NT2/D1 (cell line): ENCODE measurements around the gene PRSS56.
A peak's percentile ranks its signal among the peaks of the same experiment; 100 is the strongest.

Experiments
- DNase-seq: peaks from one replicate; pipeline ENCODE4 v3.0.0-alpha.2; 2011; ENCODE audit warnings: low read depth, low spot score
- H3K27me3 ChIP-seq: 2 replicates; pipeline ENCODE4 v1.6.0; 2011; ENCODE audit warnings: mild to moderate bottlenecking; ENCODE audit not compliant: insufficient read length, insufficient read depth
- H3K36me3 ChIP-seq: 2 replicates; pipeline ENCODE4 v1.6.1; 2011; ENCODE audit warnings: mild to moderate bottlenecking, low read length, mixed read lengths; ENCODE audit not compliant: insufficient read depth, insufficient read length
- H3K4me1 ChIP-seq: 2 replicates; pipeline ENCODE4 v1.5.1; 2011; ENCODE audit not compliant: insufficient read depth, insufficient read length
- H3K4me3 ChIP-seq: 2 replicates; pipeline ENCODE4 v1.5.1; 2011; ENCODE audit warnings: low read depth; ENCODE audit not compliant: insufficient read length
- H3K9ac ChIP-seq: 2 replicates; pipeline ENCODE4 v1.6.0; 2011; ENCODE audit warnings: low read depth; ENCODE audit not compliant: insufficient read length
- H3K9me3 ChIP-seq: 2 replicates; pipeline ENCODE4 v1.5.1; 2011; ENCODE audit warnings: mild to moderate bottlenecking, low read length; ENCODE audit not compliant: insufficient read depth
- SUZ12 ChIP-seq: IDR thresholded peaks from 2 replicates; pipeline ENCODE4 v1.6.1; 2011; ENCODE audit not compliant: insufficient read length, insufficient read depth; ENCODE audit errors: extremely low read depth
- YY1 ChIP-seq: IDR thresholded peaks from 2 replicates; pipeline ENCODE4 v1.6.1; 2011; ENCODE audit not compliant: insufficient read length, insufficient read depth
- ZNF274 ChIP-seq: IDR thresholded peaks from 2 replicates; pipeline ENCODE4 v1.6.1; 2011; ENCODE audit warnings: mild to moderate bottlenecking, low read depth, low read length

PRSS56 gene

DNA sequence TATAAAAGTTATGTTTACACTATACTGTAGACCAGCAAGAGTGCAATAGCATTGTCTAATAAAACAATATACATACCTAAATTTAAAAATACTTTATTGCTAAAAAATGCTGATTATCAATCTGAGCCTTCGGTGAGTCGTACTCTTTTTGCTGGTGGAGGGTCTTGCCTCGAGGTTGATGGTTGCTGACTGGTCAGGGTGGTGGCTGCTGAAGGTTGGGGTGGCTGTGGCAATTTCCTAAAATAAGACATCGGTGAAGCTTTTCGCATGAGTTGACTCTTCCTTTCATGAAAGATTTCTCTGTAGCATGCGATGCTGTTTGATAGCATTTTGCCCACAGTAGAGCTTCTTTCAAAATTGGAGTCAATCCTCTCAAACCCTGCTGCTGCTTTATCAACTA lies 27.8 kb downstream of the PRSS56 start:
- Histone ChIP-seq H3K4me1 (peaks cover 2% of the 10 kb centered on the region), H3K4me3 (no peak overlapping the region), H3K36me3 (peaks cover 57% of the 10 kb centered on the region), H3K9ac (no peak overlapping the region), H3K27me3 (no peaks in the 10 kb centered on the region), H3K9me3 (peaks cover 7% of the 10 kb centered on the region; the same call in 1 of the 2 replicates)
- no peak for DNase-seq
- TF ChIP-seq SUZ12, result no peak
- TF ChIP-seq ZNF274, result no peak
- no peak for TF ChIP-seq YY1

DNA sequence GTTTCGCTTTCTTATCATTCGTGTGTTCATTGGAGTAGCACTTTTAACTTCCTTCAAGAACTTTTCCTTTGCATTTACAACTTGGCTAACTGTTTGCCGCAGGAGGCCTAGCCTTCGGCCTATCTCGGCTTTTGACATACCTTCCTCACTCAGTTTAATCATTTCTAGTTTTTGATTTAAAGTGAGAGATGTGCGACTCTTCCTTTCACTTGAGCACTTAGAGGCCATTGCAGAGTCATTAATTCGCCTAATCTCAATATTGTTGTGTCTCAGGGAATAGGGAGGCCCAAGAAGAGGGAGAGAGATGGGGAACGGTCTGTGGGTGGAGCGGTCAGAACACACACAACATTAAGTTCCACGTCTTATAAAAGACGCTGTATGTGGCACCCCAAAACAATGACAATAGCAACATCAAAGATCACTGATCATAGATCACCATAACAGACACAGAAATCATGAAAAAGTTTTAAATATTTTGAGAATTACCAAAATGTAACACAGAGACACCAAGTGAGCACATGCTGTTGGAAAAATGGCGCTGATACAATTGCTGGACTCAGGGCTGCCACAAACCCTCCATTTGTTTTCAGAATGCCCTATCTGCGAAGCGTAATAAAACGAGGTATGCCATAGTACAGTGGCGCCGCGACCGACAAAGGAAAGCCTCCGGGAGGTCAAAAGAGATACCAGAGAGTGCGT lies 29.6 kb downstream of the PRSS56 start:
- H3K4me3 ChIP-seq, result peak overlapping the region; percentile 96
- TF ChIP-seq ZNF274 (no peak), SUZ12 (no peak), YY1 (no peak)
- H3K36me3 ChIP-seq, result peaks cover 57% of the 10 kb centered on the region
- H3K4me1 ChIP-seq, result peaks cover 2% of the 10 kb centered on the region
- H3K27me3 ChIP-seq, result no peaks in the 10 kb centered on the region
- no peak for DNase-seq
- peak overlapping the region; percentile 97 for H3K9ac ChIP-seq
- H3K9me3 ChIP-seq, result peaks cover 7% of the 10 kb centered on the region; the same call in 1 of the 2 replicates

DNA sequence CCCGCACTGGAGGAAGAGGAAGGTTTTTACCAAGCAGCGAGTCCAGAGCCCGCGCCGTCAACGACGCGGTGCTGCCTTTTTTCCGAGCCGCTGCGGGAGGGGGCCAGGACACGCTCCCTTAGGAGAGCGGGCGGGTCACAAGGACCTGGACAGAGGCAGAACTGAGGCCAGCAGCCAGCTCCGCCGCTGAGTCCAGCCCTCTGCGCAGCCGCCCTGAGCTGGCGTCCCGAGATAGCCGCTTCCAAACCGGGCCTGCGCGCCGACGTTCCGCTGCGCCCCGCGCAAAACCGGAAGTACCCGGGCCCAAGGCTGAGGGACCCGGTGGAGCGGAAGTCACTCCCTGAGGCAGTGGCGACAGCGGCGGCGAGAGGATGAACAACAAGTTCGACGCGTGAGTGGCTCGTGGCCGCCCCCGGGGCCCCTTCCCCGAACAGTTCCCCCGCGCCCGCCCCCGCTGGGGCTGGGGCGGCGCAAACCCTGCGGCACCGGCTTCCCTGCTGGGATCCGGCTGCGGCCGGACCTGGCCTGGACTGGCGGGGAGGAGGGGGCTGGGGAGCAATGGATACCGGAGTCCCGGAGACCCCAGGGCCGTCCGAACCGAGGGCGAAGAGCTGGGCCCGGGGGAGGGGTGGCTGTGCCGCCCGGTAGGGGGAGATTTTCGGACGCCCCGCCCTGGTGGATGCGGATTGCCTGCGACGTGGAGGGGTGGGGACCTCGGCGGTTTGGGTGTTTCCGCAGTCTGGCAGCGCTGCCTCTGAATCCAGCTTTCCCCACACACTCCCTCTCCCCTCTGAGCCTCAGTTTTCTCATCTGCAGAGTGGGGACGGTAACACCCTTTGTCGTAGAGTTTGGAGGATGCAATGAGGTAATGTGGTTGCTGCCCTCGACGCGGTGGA lies 30.4 kb downstream of the PRSS56 start, which contains the start of the genes EIF4E2 and TIGD1:
EIF4E2 (plus strand) TSS at position 336 of the 896 bp plus-strand sequence; CDS start at position 372, 36 bp downstream.
TIGD1 (minus strand) TSS at position 204 of the 896 bp plus-strand sequence. CDS start 675 bp downstream, outside the sequence.
- peak; percentile 9 for TF ChIP-seq YY1
- TF ChIP-seq ZNF274, result no peak
- peaks cover 7% of the 10 kb centered on the region; the same call in 1 of the 2 replicates for H3K9me3 ChIP-seq
- peak within 1 kb of the TSS; percentile 96 for H3K4me3 ChIP-seq
- peak; percentile 93 for DNase-seq
- no peaks in the 10 kb centered on the region for H3K27me3 ChIP-seq
- H3K9ac ChIP-seq, result peak within 1 kb of the TSS; percentile 97
- peaks cover 2% of the 10 kb centered on the region for H3K4me1 ChIP-seq
- peaks cover 61% of the 10 kb centered on the region for H3K36me3 ChIP-seq

DNA sequence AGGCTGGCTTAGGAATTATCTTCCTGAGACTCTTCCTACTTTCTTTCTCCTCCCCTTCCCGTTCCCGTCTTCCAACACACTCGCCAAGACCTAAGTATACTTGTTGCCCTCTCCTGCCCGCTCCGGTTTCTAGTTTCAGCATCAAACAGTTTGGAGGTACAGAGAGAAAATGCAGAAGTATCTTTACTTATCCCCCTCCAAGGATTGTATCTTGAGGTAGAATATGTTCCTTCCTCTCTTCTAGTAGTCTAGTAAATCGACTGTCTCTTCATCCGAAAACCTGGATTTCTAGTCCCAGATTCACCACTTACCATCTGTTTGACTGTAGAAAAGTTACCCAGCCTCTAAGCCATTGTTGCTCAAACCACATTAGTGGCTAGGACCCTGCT lies 31.1 kb downstream of the PRSS56 start:
- no peak for DNase-seq

DNA sequence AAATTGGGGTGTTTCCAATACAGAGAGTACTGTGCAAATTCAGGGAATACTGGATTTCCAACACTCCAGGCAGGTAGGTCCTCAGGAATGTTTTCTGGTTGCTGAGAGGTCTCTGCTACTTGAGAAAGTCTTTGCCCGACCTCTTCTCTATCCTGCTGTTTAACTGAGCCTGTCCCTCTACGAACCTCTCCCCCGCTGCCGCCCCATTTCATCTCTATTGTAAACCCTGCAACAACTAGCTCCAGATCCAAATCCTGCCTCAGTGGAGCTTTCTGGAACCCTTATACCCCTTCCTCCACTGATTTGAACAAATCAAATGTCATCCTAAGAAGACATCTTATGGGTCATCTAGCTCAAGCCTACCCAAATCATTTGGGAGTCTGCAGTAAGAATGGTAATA lies 31.6 kb downstream of the PRSS56 start:
- Histone ChIP-seq H3K27me3 (no peaks in the 10 kb centered on the region), H3K9ac (peak overlapping the region; percentile 97), H3K36me3 (peaks cover 61% of the 10 kb centered on the region), H3K4me3 (peak overlapping the region; percentile 96), H3K9me3 (peaks cover 7% of the 10 kb centered on the region; the same call in 1 of the 2 replicates), H3K4me1 (peaks cover 2% of the 10 kb centered on the region)
- DNase-seq, result no peak
- TF ChIP-seq YY1, result no peak
- TF ChIP-seq ZNF274, result no peak
- no peak for TF ChIP-seq SUZ12

More for the DNA sequence above, 31.1 kb downstream of the PRSS56 start:
- no peaks in the 10 kb centered on the region for H3K27me3 ChIP-seq
- peaks cover 61% of the 10 kb centered on the region for H3K36me3 ChIP-seq
- TF ChIP-seq ZNF274 (no peak), SUZ12 (no peak), YY1 (no peak)
- peaks cover 7% of the 10 kb centered on the region; the same call in 1 of the 2 replicates for H3K9me3 ChIP-seq
- H3K4me3 ChIP-seq, result peak overlapping the region; percentile 96
- H3K4me1 ChIP-seq, result peaks cover 2% of the 10 kb centered on the region
- peak overlapping the region; percentile 97 for H3K9ac ChIP-seq

DNA sequence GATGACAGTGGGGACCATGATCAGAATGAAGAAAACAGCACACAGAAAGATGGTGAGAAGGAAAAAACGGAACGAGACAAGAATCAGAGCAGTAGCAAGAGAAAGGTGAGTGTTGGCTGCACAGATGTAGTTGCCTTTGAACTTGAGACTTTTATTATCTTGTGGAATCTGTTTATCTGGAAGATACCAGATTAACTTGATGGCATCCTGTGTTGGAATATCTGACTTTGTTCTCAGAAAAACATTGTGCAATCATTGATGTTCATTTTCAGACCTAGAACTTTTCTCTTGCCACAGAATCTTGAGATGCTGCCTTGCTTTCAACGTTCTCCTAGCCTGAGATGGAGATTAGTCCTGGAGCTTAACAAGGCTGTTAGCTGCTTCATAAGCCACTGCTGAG lies 36.2 kb downstream of the PRSS56 start:
- Histone ChIP-seq H3K27me3 (no peaks in the 10 kb centered on the region), H3K4me3 (no peak overlapping the region), H3K9ac (no peak overlapping the region), H3K36me3 (peaks cover 84% of the 10 kb centered on the region), H3K4me1 (peaks cover 2% of the 10 kb centered on the region), H3K9me3 (no peaks in the 10 kb centered on the region)
- no peak for TF ChIP-seq SUZ12
- no peak for DNase-seq
